Left ventricle myocardium inferior (tissue), 1 donor: Measurements from ENCODE around the gene RAB23. TPM values are rescaled to one million over a fixed set of nuclear protein-coding genes. Genes with fewer than 3 reads are reported as not detected.
"Not testable (repeated sequence)": the region's sequence is repeated elsewhere in the genome, so short reads cannot be mapped to it uniquely, and the experiment has no call there.

Experiments used
- DNase-seq: peaks from one replicate; pipeline ENCODE4 v3.0.0-alpha.2; 2020
- H3K27ac ChIP-seq: fragments of 200-600 bp; replicated peaks from 2 replicates; pipeline ENCODE4 v1.8.0; 2021
- H3K27me3 ChIP-seq: fragments of 200-600 bp; 2 replicates; pipeline ENCODE4 v1.8.0; 2021; ENCODE audit warnings: low read depth
- H3K36me3 ChIP-seq: fragments of 200-600 bp; 2 replicates; pipeline ENCODE4 v1.8.0; 2021
- H3K4me1 ChIP-seq: fragments of 200-600 bp; 2 replicates; pipeline ENCODE4 v1.8.0; 2021
- H3K4me3 ChIP-seq: fragments of 200-600 bp; 2 replicates; pipeline ENCODE4 v1.8.0; 2021; ENCODE audit warnings: mild to moderate bottlenecking, moderate library complexity
- H3K9me3 ChIP-seq: fragments of 200-600 bp; replicated peaks from 2 replicates; pipeline ENCODE4 v1.8.0; 2021
- intact Hi-C: fragments of 100-400 bp; cut with micrococcal nuclease; formaldehyde crosslinking; loops from one replicate; pipeline ENCODE4 v1.11.0; 2022
- total RNA-seq: library from RNA; stranded (reverse); fragmentation: NEBNext Ultra II Directional; extraction: Animal tissue kit (Norgen Biotek cat#: 25700); gene quantifications from one replicate; pipeline ENCODE4 v1.2.1, GENCODE V29; 2021
- TF ChIP-seq, protein P1 (sequence below): fragments of 200-600 bp; IDR thresholded peaks from 2 replicates; pipeline ENCODE4 v1.8.0; 2021; ENCODE audit warnings: antibody characterized with exemption, mild to moderate bottlenecking, borderline replicate concordance
- donor health status: DM: no; HTN: yes; CAD: no; lungs with severe emphysema.

The RAB23 gene
- total RNA-seq, 1 donor from 2014 or later, result 10.9 TPM

DNA sequence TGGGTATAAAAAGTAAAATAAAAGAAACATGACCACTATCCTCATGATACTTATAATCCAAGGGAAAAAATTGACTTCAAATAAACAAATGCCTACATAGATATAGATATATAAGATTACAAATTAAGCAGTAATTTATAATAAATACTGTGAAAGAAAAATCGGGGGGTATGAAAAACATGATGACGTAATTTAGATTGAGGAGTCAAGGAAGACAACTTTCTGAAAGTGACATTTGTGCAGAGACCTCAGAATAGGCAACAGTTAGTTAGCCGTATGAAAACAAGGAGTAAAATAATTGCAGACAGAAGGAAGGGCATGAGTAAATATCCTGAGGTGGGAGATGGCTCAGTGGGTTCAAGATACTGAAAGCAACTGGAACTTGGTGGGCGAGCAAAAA lies 28.2 kb upstream of the RAB23 start:
- Histone ChIP-seq H3K9me3 (no peaks in the 10 kb centered on the region), H3K27me3 (no peaks in the 10 kb centered on the region), H3K4me3 (no peak overlapping the region), H3K4me1 (peaks cover 8% of the 10 kb centered on the region), H3K27ac (no peak overlapping the region), H3K36me3 (no peaks in the 10 kb centered on the region)
- intact Hi-C loops, result no loop called here
- TF ChIP-seq, protein P1, sequence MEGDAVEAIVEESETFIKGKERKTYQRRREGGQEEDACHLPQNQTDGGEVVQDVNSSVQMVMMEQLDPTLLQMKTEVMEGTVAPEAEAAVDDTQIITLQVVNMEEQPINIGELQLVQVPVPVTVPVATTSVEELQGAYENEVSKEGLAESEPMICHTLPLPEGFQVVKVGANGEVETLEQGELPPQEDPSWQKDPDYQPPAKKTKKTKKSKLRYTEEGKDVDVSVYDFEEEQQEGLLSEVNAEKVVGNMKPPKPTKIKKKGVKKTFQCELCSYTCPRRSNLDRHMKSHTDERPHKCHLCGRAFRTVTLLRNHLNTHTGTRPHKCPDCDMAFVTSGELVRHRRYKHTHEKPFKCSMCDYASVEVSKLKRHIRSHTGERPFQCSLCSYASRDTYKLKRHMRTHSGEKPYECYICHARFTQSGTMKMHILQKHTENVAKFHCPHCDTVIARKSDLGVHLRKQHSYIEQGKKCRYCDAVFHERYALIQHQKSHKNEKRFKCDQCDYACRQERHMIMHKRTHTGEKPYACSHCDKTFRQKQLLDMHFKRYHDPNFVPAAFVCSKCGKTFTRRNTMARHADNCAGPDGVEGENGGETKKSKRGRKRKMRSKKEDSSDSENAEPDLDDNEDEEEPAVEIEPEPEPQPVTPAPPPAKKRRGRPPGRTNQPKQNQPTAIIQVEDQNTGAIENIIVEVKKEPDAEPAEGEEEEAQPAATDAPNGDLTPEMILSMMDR, result no peak
- no peak for DNase-seq

- Histone ChIP-seq H3K27ac (no peak overlapping the region), H3K9me3 (no peaks in the 10 kb centered on the region), H3K4me3 (no peak overlapping the region), H3K36me3 (no peaks in the 10 kb centered on the region), H3K27me3 (no peaks in the 10 kb centered on the region), H3K4me1 (peaks cover 7% of the 10 kb centered on the region)
- DNase-seq, result no peak
- TF ChIP-seq, protein P1, result no peak
- intact Hi-C loops, result no loop called here
Observed at GRCh38 chr6:57248311-57248895, 26.3 kb upstream of the RAB23 start.

DNA sequence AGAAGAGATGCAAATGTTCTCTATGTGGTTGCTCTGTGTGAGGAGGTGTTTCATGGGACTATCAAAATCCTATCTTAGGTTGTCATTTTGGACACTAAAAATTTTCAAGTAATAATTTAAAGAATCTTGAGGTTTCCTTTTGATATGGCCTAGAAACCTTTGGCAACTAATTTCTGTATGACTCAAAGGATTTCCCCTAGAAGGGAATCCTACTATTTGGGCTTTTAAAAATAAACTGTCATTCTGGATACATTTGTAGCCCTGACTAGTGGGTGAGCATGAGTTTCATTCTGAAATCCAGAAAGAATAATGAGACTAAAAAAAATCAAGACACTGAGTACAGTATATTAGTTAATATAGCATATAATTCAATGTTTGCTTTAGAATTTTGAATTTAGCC lies 25.5 kb upstream of the RAB23 start:
- Histone ChIP-seq H3K27ac (no peak overlapping the region), H3K4me3 (no peak overlapping the region), H3K36me3 (no peaks in the 10 kb centered on the region), H3K4me1 (no peaks in the 10 kb centered on the region), H3K9me3 (no peaks in the 10 kb centered on the region), H3K27me3 (no peaks in the 10 kb centered on the region)
- TF ChIP-seq, protein P1, result no peak
- no peak for DNase-seq
- intact Hi-C loops, result no loop called here

DNA sequence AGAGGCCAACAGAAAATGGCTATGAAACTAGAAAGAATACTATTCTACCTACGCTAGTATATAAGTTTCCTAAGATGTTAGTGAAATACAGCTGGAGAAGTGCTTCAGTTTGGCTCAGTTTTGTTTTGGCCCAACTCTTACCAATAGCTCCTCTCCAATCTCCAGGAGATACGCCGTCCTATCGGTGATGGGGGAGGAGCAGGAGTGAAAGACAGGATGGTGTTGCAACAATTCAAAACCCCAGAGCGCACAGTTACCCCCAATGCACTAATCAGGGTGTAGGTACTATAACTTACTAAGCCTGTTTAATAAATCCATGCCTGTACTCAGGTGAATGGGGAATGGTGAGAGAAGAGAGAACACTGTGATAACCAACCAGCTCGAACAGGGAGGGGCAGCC lies 24.2 kb upstream of the RAB23 start:
- TF ChIP-seq, protein P1, result no peak
- intact Hi-C loops, result no loop called here
- DNase-seq, result no peak

DNA sequence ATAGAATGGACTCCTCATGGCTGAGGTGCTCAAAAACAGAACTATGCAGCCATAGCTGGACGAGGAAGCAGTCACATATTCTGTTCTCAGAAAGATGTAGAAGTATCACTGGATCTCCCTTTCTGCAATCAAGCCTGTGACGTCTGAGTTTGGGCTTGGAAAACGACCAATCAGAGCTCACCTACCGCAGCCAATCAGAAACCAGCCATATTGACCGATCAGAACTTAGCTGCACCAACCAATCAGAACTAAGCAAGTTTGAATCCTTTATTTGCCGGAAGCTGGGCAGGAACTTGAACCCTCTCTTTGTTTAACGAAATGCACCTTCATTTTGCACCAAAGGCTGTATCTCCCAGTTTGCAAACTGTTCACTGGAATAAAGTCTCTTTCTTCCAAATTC lies 21.8 kb upstream of the RAB23 start:
- Histone ChIP-seq H3K4me1 (no peaks in the 10 kb centered on the region), H3K27me3 (no peaks in the 10 kb centered on the region), H3K27ac (no peak overlapping the region), H3K9me3 (no peaks in the 10 kb centered on the region), H3K36me3 (no peaks in the 10 kb centered on the region), H3K4me3 (no peak overlapping the region)
- no peak for DNase-seq
- TF ChIP-seq, protein P1, result no peak
- intact Hi-C loops, result no loop called here

More for the DNA sequence above, 24.2 kb upstream of the RAB23 start:
- Histone ChIP-seq H3K9me3 (no peaks in the 10 kb centered on the region), H3K4me3 (no peak overlapping the region), H3K27ac (no peak overlapping the region), H3K36me3 (no peaks in the 10 kb centered on the region), H3K4me1 (no peaks in the 10 kb centered on the region), H3K27me3 (no peaks in the 10 kb centered on the region)

DNA sequence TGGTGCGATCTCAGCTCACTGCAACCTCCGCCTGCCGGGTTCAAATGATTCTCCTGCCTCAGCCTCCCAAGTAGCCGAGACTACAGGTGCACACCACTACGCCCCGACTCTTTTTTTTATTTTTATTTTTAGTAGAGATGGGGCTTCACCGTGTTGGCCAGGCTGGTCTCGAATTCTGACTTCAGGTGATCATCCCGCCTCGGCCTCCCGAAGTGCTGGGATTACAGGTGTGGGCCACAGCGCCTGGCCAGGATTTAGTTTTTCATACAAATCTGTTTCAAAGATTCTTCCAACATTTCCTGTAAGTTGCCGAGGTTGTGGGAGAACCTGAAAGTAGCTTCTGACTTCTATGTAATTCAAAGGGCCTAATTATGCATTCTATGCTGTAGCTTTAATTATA lies 21.4 kb upstream of the RAB23 start:
- H3K27ac ChIP-seq, H3K36me3 ChIP-seq, H3K4me1 ChIP-seq, intact Hi-C loops, DNase-seq, H3K9me3 ChIP-seq, H3K27me3 ChIP-seq, H3K4me3 ChIP-seq: not testable (repeated sequence)
